Activated CD8-positive, alpha-beta memory T cell treated with anti-CD3 and anti-CD28 coated beads for 36 hours (primary cell): ENCODE results near the gene A2M. TPM values are rescaled to one million over a fixed set of nuclear protein-coding genes. Genes with fewer than 3 reads are reported as not detected.

Experiments used
- CTCF ChIA-PET: fragments of 350-600 bp; sonication (Branson Sonifier 250); formaldehyde crosslinking; loops from one replicate; lab custom pipeline; 2021; ENCODE audit warnings: antibody characterized with exemption; lab: Charles Lee
- POLR2A ChIA-PET: fragments of 350-600 bp; sonication (Branson Sonifier 250); formaldehyde crosslinking; loops from one replicate; lab custom pipeline; 2021; ENCODE audit warnings: antibody characterized with exemption; lab: Charles Lee
- total RNA-seq, 2 experiments: library from RNA; stranded (reverse); gene quantifications; one replicate each; pipeline ENCODE4 v1.2.3, GENCODE V29; 2021

The A2M gene
- total RNA-seq, 2 experiments from 2014 or later: not detected

DNA sequence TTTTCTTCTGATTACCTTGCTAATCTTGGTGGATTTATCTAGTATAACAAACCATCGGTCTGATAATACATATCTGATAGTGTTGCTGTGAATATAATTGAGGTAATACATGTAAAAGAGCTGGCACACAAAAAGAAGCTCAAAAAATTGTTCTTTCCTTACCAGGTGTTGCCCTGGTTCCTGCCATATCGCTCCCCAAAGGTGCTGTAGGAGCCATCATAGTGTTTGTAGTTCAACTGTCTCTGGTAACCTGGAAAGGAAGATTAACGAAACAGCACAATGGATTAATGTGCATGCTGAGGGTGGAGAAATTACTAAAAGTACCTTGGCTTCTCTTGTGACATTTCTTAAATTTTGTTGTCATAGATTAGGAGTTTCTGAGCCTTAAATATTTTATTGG, 36.6 kb downstream of the A2M start:
- POLR2A ChIA-PET: no interaction called here
- CTCF ChIA-PET: no interaction called here

DNA sequence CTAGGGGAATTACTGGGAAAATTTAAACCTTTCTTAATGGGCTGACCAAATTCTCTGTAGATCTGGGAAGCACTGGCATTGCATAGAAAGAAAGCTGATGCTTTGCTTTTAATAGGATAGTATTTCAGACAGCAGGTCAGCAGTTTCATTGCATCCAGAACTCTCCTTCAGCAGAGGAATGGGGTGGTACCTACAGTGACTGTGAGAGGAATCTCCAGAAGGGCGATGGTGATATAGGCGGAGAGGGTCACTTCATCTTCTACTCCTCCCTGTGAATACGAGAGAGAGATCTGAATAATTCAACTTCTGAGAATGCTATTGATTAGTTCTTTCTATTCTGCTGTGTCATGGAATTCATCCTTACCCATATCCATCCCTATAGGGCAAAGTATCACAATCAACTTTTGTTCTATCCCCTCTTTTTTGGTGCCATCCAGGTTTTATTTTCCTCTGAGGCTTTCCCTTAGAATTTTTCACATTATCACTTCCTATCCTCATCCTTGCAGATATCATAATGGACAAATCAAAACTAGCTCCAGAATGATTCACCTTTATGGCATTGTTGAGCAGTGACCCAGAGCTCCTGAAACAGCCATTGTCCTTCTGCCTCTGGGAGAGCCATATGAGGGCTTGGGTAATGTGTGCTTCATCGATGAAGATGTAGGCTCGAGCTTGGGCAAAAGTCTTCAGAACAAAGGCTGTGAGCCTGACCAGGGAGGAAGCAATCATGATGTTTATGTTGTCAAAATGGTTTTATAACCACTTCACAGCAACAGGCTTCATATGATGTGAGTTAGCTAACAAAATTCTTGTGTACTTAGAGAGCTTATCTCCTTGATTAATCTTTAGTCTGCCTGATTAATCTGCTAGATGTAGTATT, 38.3 kb downstream of the A2M start:
- POLR2A ChIA-PET: no interaction called here
- CTCF ChIA-PET: no interaction called here

DNA sequence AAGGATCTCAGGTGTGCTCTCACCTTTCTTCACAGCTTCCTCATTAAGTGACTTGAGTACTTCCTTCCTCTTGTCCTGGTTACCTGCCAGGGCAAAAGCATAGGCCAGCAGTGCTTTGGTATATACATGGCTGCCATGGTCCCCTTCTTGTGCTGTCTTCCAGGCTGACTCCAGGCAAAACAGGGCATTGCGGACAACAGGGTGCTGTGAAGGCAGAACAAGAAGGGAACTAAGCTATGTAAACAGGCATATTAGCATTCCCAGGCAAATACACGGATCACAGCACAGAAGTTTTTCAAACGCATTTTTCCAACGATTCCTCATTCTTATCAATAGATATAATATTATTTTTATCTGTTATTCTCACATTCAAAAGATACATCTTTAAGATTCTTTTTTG, 39.0 kb downstream of the A2M start:
- POLR2A ChIA-PET: no interaction called here
- CTCF ChIA-PET: no interaction called here

DNA sequence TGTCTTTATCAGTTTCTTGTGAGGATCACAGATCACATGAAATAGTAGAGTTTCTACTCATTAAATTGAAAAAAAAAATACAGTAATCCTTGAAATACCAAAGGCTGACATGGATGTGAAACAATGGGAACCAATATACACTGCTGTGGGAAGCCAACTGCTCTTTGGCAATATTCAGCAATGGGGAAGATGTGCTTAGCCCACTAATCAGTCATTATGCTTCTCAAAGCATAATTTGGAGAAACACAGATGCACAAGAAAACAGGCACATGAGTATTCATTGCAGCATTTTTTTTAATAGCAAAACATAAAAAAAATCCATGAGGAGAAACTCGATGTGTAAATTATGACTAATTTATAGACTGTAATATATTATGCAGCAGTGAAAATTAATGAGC, 40.6 kb downstream of the A2M start:
- ChIA-PET CTCF (no interaction called here), POLR2A (no interaction called here)

DNA sequence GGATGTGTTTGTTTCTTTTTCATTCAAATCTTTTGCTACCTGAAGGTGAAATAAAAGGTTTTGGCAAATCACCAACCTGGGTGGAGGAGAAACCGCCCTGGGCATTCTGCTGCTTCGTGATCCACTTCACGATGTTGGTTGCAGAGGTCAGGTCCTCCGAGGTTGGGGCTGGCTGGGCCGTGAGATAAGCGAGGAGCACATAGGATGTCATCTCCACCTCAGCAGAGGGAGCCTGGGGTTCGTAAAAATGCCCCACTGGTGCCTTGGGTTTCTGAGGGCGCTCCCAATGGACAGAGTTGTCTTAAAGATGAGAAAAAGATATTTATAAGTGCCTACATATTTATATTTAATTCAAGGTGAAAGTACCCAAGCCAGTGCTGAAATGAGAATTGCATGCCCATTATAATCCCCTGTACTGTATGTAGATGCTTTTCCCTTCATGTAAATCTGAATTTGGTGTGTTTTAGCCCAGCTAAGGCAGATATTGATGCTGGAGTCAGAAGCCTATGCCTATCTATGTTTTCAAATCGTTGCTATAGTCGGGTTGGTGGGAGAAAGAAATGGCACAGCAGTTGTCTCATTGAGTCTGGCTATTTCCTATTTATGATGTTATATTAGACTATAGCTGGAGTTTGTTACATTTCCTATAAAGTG, 41.1 kb downstream of the A2M start:
- ChIA-PET CTCF (no interaction called here), POLR2A (no interaction called here)

DNA sequence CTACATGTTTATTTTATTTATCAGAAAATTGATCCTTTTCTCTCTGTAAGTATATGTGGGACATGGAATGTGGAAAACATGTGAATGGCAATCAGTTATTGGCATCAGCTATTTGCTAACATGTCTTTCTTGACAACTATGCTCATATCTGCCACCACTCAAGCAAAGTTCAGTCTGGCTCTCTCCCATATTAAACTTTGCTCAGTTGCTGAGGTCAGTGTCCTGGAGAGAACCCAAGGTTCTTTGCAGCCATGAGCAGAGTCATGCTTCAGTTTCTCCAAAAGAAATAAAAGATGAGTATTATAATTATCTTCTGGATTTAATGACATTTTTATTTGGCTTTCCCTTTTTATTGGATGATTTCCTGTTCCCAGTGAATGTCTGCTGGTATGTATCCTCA, 42.6 kb downstream of the A2M start:
- POLR2A ChIA-PET: no interaction called here
- CTCF ChIA-PET: interaction anchor here (0.9 kb wide), 1 partner anchor 9 kb away, joined by 3 read pairs; no protein-coding TSS in a partner anchor

DNA sequence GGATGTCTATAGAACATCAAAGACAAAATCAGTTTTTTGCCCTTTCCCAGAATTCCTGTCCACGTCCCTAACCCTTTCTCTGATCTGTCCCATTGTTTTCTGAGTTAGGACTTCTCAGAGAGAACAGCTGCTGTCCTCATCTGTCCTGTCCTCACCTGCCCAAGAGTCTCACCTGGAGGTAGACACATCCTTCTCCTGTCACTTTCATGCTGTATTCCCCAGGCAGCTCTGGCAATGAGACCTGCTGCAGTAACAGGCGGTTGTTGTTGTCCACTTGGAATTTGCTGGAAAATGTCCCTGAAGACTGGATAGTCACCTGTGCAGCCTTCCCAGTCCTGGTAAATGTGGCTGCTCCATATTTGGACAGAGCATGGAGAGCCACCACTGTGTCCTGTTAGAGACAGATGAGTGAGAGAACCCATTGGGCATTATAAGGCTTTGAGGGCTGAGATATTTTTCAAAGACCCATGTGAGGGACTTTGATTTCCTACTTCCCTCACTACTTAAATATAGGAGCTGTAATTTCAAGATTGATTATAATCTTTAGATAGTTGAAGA, 43.2 kb downstream of the A2M start:
- ChIA-PET CTCF (interaction anchor here (0.9 kb wide), 1 partner anchor 9 kb away, joined by 3 read pairs; no protein-coding TSS in a partner anchor), POLR2A (no interaction called here)

DNA sequence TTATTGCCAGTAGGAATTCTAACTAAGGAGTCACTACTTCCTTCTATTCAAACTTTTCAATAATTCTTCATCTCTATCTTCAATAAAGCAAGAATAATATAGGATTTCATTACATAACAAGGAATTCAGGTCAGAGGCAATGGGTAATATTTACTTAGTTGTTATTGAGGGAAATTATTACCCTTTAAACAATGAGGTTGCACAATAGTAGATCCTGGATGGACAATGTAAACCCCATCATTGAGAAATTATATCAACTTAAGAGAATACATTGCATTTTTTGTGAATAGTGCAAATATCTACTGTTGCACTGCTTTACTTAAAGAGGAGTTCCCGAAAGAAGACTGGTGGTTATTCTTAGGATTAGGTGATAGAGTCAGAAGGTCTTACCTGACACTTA, 43.8 kb downstream of the A2M start:
- POLR2A ChIA-PET: no interaction called here
- CTCF ChIA-PET: no interaction called here

DNA sequence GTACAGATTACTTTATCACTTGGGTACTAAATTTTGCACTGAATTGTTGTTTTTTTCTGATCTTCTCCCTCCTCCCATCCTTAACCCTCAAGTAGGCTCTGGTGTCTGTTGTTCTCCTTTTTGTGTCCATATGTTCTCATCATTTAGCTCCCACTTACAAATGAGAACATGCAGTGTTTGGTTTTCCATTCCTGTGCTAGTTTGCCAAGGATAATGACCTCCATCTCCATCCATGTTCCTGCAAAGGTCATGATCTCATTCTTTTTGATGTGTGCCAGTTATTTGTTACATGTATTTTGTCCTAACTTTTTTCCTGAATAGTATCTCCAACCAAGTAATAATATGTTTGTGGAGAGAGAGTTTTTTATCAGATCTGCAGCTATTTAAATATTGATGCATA, 44.2 kb downstream of the A2M start:
- ChIA-PET POLR2A (no interaction called here), CTCF (no interaction called here)

DNA sequence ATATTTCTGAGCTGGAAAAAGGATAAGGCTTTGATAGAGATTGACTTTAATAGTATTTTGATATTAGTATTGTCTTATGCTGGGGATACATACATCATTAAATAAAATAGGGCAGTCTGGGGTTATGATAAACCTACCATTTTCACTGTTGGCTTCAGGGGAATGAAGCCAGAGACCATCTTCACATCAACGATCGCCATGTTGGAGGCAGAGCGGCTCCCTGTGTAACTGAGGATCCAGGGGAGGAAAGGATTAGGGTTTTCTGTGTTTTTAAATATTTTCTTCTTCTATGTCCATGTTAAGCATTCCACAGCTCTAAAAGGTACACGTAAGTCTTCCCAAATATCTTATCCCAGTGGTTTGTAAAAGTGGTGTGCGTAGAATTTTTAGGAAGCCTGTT, 45.4 kb downstream of the A2M start:
- CTCF ChIA-PET: no interaction called here
- POLR2A ChIA-PET: no interaction called here

DNA sequence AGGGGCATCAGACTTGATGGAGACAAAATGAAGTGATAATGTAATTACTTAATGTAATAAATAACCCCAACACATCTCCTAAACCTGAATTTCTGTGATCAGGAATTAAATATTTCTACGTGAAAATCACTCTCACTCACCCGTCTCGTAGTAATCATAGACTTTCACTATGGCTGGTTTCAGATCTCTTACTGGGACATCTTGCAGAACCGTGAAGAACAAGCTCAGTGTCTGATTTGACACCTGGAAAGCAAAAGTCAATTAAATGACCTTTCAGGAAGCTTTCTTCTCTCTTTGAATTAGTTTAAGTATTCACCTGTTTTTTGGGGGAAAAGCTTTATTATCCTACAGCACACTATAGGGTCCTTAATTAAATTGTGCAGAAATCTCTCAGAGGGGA, 47.1 kb downstream of the A2M start:
- POLR2A ChIA-PET: no interaction called here
- CTCF ChIA-PET: no interaction called here

DNA sequence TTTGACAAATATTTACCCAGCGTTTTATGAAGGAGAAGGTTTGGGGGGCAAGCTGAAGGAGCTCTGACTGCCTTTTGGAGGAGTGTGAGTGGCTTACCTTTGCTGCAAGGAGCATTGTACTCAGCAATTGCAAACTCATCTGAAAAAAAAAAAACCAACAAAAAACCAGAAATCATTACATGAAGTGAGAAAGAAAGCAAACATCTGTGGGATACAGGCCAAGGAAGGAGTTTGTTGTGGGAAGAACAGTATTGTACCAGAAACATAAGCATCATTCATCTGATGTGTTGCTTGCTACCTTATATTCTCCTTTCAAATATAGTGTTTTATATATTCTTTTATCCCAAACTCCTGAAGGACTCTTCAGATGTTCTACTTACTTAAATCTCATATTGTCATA, 47.6 kb downstream of the A2M start:
- ChIA-PET CTCF (no interaction called here), POLR2A (no interaction called here)

DNA sequence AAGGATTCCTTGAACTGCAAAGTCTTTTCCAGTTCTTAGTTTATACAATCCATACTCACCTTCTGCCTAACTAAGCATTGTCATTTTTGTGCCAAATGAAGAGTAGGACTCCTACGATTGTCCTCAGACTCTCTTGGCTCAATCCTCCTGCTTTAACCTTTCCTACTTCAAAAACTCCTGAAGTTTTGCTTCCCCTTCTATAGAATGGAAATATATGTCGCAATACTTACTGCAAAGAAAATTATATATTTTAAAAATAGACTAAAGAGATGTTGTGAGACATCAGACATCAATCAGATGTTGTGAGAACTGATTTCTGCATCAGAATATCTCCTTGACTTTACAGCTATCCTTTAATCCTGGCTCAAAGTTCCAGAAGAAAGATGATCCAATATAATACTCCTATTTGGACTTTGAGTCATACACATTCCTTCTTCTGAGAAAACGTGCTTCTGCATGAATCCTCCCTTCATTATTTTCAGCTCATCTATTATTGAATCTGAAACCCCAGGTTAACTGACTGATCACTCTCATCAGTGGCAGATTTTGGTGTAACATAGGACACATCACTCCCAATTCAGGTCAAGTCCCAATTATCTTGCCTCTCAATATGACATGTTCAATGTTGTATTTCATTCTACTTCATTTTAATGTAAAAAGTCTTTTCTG, 48.8 kb downstream of the A2M start:
- ChIA-PET POLR2A (no interaction called here), CTCF (interaction anchor here (0.6 kb wide), 1 partner anchor 410 kb away, joined by 4 read pairs; no protein-coding TSS in a partner anchor)

DNA sequence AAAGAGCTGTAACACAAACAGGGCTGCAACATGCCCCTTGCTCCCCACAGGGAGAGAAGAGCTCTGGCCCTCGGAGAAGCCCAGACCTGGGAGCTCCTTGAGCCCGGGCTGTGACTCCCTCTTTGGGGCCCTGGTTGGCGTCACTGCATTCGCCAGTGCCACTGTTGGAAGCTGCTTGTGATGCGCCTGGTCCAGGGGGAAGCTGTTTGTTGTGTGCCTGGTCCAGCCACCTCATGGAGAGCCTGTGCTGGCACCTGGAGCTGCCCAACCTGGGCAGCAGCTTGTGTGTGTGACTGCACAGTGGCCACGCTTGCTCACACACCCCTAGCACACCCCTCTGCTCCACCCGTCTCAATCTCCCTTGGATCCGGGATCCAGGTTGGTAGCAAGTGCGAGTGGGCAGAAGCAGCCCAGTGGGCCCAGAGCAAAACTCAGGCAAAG, 49.5 kb downstream of the A2M start:
- ChIA-PET CTCF (no interaction called here), POLR2A (no interaction called here)

DNA sequence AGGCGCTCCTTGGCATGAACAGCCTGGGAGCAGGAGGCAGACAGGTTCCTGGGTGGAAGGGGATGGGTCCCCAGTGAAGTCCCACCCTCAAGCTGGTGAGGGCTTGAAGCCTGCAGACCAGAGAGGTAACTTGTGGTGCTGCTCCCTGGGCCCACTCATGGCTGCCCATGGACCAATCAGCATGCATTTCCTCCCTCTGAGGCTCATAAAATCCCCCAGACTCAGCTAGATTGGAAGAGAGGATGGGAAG, 50.2 kb downstream of the A2M start:
- ChIA-PET CTCF (no interaction called here), POLR2A (no interaction called here)

DNA sequence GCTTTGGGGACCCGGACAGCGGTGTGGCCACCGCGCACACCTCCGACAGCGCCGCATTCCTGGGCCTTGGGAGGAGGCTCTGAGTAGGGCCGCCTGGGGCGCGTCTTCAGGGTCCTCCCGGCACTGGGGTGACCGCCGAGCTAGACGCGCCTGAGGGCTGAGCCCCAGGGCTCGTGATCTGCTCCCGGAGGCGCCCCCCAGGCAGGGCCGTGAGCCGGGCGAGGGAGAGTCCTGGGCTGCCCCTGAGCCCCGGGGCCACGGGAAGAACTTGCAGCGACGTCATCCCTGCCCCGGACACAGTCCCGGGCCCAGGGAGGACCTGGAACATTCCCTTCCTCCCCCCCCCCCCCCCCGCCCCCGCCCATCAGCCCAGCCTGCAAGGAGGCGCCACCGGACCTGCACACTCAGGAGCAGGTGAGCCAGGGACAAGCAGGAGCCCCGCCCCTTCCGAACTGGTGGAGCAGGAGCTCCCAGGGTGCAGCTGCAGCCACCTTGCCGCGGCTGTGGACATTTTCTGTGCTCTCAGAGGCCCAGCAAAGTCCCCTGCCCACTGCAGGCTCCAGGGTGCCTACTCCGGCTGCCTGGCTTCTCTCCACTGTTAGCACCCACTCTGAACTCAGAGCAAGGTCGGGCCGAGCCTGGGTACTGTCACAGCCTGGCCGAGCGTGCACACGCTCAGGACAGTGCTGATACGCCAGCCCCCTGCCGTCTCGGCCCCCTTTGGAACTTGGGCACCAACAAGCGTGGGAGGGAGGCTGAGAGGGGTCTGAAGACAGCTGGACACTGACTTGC, 50.7 kb downstream of the A2M start:
- POLR2A ChIA-PET: no interaction called here
- CTCF ChIA-PET: interaction anchor here (1.2 kb wide), 1 partner anchor 114 kb away, joined by 3 read pairs; no protein-coding TSS in a partner anchor

DNA sequence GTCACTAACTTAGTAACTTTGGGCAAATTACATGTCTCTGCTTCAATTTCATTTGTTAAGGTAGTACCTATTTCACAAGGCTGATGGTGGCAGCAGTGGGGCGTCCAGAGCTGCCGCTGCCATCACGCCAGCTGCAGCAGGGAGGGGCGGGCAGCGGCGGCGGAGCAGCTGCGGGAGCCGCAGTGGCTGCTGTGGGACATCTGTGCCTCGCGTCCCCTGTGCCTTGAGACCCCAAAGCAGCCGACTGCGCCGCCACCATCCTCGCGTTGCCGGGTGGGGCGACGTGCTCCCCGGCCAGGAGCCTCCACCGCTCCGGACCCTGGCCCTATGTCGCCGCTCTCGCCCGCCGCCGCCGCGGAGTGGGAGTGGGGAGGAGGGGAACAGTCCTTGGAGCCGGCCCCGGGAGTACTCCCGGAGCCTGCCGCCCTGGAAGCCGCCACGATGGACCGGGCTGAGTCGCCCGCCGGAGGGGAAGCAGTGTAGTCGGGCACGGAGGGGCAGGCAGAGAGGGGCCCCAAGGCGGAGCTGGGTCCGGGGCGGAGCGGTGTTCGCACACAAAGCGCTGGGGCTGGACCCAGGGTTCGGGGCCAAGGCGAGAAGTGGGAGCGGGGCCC, 51.4 kb downstream of the A2M start:
- CTCF ChIA-PET: interaction anchor here (0.7 to 1.2 kb wide), 5 partner anchors 9 to 269 kb away, joined by 3 read pairs; no protein-coding TSS in a partner anchor
- POLR2A ChIA-PET: no interaction called here

DNA sequence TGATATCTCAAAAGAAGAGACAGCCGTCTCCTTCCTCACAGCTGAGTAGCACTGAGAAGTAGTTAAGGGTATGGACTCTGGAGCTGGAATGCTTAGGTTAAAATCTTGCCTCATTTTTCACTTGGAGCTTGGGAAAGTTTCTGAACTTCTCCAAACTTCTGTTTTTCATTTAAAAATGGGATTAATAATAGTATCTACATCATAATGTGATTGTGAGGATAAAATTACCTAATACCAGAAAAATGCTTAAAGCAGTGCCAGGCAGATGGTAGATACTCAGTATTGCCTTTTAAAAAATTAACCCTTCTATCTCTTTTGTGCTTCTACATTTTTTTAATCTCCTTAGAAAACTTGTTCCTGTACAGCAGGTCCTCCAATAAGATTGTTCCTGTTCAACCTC, 63.1 kb downstream of the A2M start:
- POLR2A ChIA-PET: no interaction called here
- CTCF ChIA-PET: no interaction called here

DNA sequence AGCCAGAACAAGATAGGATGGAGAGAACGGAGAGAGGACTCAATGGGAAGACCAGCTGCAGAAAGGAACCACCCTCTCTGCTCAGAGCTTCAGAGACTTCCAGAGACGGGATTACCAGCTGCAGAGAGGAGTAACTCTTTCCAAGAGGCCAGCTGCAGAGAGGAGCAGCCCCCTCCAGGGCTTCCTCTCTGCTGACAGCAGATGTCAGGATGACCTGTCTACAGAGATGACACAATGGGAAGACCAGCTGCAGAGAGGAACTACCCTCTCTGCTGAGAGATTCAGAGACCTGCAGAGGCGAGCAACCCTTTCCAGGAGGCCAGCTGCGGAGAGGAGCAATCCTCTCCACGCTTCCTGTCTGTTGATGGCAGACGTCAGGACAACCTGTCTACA, 64.6 kb downstream of the A2M start:
- POLR2A ChIA-PET: no interaction called here
- CTCF ChIA-PET: no interaction called here
